SW 1271 (cell line): ENCODE results near the gene IP6K3.

Source experiments
- DNase-seq, 2 experiments: peaks; one replicate each; lab custom pipeline; 2025; lab: John Stamatoyannopoulos, UW

IP6K3 gene

GRCh38 chr6:33777398-33778388 lies 31.0 kb upstream of the IP6K3 start:
- no peak for DNase-seq

- DNase-seq: no peak
These were observed 30.1 kb upstream of the IP6K3 start for GRCh38 chr6:33776764-33777163.

GRCh38 chr6:33776186-33776585 lies 29.5 kb upstream of the IP6K3 start:
- DNase-seq: no peak

GRCh38 chr6:33774774-33775173 lies 28.1 kb upstream of the IP6K3 start:
- DNase-seq: no peak

GRCh38 chr6:33772902-33773472 lies 26.3 kb upstream of the IP6K3 start:
- no peak for DNase-seq

- no peak for DNase-seq
These were observed 25.6 kb upstream of the IP6K3 start for GRCh38 chr6:33772082-33772830.

- peak; percentile 81 to 82 for DNase-seq
These were observed 24.7 kb upstream of the IP6K3 start for GRCh38 chr6:33771146-33772081.

- no peak for DNase-seq
These were observed 24.1 kb upstream of the IP6K3 start for GRCh38 chr6:33770833-33771145.

GRCh38 chr6:33770124-33770832 lies 23.6 kb upstream of the IP6K3 start:
- no peak for DNase-seq

GRCh38 chr6:33769248-33769821 lies 22.6 kb upstream of the IP6K3 start:
- no peak for DNase-seq

GRCh38 chr6:33768644-33769120 lies 22.0 kb upstream of the IP6K3 start:
- peak; percentile 33 to 55 for DNase-seq

- no peak for DNase-seq
These were observed 20.5 kb upstream of the IP6K3 start for GRCh38 chr6:33766921-33767907.

- no peak for DNase-seq
These were observed 18.7 kb upstream of the IP6K3 start for GRCh38 chr6:33765368-33765767.

- no peak for DNase-seq
These were observed 17.3 kb upstream of the IP6K3 start for GRCh38 chr6:33764036-33764435.

- no peak for DNase-seq
These were observed 16.8 kb upstream of the IP6K3 start for GRCh38 chr6:33763483-33763882.

- no peak for DNase-seq
These were observed 16.0 kb upstream of the IP6K3 start for GRCh38 chr6:33762713-33763112.

GRCh38 chr6:33761922-33762629 lies 15.4 kb upstream of the IP6K3 start:
- peak in 1 of 2 experiments; percentile 10 for DNase-seq

- DNase-seq: no peak
These were observed 14.8 kb upstream of the IP6K3 start for GRCh38 chr6:33761581-33761921.
